HG02884 (cell line): Measurements from ENCODE around the gene NMUR1.

ENCODE experiments used
- ATAC-seq: cut with Tn5 transposase; IDR thresholded peaks from one replicate; pipeline ENCODE4 v1.9.1; 2021; ENCODE audit warnings: mild to moderate bottlenecking, moderate library complexity; ENCODE audit not compliant: unreplicated experiment

Gene NMUR1

DNA sequence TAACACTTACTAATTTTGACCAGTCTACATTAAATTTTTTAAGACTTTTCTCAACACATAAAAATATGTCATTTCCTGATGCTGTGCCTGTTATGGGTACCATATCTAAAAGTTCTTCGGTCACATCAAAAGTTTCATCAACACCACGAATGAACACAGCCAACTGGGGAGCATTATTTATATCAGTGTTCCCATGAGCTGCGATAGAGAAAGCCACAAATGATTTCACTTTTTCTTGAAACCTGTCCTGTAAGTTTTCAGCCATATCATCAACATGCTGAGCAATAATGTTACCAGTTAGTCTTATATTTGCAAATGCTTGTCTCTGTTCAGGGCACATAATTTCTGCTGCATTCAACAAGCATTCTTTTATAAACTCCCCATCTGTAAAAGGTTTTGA is 35.6 kb downstream of the NMUR1 start:
- no peak for ATAC-seq

DNA sequence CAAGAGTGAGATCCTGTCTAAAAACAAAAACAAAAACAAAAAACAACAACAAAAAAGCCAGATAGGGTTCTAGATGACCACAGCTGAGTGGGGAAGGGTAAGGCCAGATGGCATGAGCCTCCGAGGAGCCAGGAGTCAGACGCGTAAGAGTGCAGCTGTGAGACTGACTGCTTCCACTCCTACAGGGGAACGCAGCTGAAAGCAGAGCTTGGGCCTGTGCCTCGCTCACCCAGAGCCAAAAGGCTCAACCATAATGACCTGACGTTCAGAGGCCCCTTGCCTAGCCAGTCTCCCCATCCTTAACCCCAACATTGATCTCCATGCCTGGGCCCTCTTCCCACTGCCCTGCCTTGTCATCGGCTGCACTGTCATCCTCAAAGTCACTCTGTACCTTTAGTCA is 39.4 kb downstream of the NMUR1 start:
- ATAC-seq, result no peak

DNA sequence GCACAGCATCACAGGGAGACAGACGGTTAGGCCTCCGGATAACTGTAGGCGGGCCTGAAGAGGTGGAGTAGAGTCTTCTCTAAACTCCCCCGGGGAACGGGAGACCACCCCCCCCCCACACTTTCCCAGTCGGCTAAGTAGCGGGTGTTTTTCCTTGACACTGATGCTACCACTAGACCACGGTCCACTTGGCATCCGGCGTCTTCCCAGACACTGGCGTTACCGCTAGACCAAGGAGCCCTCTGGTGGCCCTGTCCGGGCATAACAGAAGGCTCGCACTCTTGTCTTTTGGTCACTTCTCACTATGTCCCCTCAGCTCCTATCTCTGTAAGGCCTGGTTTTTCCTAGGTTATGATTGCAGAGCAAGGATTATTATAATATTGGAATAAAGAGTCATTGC is 40.3 kb downstream of the NMUR1 start:
- ATAC-seq, result no peak

DNA sequence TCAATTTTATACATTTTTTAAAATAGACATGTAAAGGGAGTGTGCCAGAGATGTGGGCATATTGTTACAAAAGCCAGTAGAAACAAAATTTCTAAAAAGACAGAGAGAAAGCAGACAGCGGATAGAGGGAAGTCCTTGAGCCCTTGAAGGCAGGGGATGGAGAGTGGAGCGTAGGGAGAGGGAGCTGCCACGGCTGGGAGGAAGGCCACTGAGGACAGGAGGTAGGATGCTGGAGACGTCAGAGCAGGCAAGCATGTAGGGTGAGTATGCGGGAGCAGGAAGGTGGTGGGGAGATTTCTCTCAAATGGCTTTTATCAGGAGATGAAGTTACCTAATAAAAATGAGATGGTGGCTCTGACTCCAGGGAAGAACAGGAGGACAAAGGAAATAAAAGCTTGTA is 41.9 kb downstream of the NMUR1 start:
- ATAC-seq, result no peak

DNA sequence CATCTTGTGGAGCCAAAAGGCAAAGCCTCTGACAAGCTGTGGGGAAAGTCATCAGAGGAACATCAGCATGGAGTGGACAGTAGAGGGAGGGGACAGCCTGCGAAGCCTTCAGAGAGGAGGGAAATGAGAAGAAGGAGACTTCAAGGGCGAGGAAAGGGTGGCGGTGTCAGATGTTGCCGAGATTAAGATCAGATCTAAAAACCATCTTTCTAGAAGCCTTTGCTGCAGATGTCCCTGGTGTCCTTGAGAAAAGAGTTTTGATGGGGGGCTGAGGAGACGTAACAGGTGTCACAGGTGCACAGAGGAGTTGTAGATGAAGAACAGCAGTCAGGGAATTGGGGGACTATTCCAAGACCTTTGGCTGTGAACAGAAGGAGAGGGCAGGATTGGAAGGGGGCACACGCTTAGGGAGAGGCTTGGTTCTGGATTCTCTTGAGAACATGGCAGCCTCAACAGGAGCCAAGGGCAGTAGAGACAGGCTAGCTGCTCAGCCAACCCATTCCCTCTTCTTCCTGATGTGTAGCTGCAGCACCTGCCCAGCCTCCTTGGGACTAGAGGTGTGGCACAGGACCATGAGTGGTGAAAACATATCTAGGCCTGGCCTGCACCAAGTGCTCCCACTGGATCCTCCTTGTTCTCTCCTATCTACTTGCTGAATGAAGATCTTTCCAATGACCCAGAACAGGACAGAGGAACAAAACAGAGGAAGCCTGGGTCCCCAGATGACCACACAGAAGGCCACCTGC is 43.2 kb downstream of the NMUR1 start:
- no peak for ATAC-seq

DNA sequence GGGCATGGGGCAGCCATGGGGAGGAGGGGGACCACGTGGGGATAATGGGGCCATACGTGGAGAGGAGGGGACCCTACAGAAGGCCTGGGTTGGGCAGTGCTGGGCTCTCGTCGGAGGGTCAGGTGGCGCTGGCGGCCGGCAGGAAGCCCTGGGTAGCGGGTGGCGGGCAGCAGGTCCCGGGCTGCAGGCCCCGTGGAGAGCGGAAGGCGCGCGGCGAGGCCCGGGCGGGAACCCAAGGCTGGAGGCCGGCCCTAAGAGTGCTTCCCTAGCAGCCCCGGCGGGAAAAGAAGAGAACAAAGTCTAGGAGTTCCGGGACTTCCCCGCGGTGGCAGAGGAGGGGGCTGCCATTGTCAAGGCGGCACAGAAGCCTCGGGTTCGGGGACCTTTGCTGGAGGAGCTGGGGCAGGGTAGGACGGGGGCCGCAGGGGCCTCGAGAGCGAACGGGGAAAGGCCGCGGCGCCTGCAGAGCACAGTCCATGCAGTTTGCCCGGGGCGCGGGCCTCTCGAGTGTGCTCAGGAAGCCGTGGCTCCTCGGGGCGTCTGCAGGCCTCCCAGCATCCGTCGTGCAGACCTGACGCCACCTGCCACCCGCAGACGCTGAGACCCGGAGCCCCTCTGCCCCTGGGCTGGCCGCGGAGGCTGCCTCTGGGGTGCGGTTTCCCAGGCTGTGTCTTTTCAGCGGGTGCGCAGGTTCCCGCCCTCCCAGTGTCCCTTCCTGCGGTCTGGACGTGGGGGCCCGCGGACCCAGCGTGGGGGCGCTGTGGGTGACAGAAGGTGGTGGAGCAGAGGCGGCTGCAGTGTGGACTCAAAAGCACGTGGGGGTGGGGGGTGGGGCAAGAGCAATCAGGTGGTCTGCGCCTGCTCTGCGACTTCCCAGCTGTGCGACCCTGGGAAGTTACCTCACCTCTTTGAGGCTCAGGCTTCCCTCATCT is 46.6 kb downstream of the NMUR1 start:
- ATAC-seq, result no peak

DNA sequence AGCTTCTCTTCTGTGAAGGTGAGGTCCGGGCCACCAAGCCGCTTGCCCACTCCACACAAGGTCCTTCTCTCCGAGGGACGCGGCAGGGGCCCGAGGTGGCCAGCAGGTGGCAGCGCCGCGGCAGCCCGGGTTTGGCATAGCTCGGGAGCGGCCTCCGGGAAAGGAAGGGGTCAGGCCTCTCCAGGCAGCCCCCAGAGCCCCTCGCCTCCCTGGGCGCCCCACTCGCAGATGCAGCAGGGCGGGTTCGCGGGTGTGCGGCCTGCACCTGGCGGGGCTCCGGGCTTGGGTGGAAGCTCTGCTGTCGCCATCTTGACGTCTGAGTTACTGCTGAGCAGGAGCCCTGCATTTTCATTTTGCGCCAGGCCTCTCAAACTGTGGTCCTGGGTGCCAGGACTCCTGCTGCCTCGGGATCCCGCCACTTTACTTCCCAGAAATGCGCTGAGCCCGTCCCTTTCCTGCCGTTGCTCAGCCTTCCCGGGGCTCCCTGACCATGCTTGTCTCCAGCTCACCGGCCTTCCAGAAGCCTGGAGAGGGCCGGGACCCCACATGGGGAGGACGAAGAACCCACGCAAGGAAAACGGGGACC is 47.3 kb downstream of the NMUR1 start:
- peak; percentile 77 for ATAC-seq

DNA sequence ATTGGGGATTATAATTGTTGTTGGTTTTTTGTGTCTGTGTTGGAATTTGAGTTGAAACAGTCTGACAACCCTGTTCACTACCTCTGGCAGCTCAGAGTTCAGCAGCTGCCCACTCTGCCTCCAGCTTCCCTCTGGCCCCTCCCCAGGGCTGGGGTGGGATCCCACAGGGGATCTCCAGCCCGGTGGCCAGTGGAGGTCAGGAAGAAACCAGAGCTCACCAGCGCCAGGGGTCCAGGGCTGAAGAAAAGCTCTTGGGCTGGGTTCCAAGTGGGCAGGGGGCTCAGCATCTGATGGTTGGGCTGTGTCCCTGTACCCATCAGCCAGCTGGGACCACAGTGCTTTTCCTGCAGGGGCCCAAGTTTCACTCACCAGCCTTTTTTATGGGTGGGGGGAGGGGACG is 49.5 kb downstream of the NMUR1 start:
- ATAC-seq, result no peak

DNA sequence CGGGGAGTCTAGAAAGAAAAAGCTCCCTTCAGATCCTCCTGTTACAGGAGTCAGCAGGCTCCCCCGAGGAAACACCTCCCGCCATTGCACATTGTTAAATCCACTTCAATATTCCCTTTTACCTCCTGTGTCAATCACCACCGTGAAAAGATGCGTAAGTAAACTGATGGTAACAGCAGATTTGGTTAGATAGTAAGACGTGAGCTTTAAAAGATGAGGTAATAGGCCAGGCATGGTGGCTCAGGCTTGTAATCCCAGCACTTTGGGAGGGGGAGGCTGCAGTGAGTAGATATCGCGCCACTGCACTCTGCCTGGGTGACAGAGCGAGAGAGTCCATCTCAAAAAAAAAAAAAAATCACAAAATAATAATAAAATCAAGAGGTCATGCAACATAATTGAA is 50.8 kb downstream of the NMUR1 start:
- ATAC-seq, result no peak

DNA sequence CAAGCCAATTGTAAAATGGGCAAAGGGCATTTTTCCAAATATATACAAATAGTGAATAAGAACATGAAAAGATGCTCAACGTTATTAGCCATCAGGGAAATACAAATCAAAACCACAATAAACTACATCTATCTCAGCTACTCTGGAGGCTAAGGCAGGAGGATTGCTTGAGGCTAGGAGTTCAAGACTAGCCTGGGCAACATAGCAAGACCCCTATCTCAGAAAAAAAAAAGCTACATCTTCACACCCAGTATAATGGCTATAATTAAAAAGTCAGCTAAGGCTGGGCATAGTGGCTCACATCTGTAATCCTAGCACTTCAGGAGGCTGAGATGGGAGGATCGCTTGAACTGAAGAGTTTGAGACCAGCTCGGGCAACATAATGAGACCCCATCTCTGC is 53.3 kb downstream of the NMUR1 start:
- ATAC-seq, result no peak

DNA sequence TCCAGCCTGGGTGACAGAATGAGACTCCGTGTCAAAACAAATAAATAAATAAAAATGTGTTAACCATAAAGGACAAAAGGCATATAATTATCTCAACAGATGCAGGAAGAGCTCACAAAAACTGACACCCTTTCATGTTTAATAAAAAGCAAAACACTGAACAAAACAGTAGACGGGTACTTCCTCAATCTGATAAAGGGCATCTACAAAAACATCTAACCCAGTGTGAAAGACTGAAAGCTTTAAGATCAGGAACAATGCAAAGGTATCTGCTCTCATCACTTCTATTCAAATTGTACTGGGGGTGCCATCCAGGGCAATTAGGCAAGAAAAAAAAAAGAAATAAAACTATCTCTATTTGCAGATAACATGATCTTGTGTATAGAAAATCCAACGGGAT is 54.3 kb downstream of the NMUR1 start:
- ATAC-seq, result no peak
